Mucosa of stomach (tissue), 1 donor: ENCODE measurements around the gene RNF114.
"Not testable (repeated sequence)": the region's sequence is repeated elsewhere in the genome, so short reads cannot be mapped to it uniquely, and the experiment has no call there.

Source experiments
- H3K27me3 ChIP-seq: one replicate; pipeline ENCODE4 v1.7.0; 2013; ENCODE audit warnings: mild to moderate bottlenecking, low read length; ENCODE audit not compliant: control insufficient read depth, insufficient read depth
- H3K36me3 ChIP-seq: one replicate; pipeline ENCODE4 v1.7.0; 2013; ENCODE audit warnings: low read length; ENCODE audit not compliant: control insufficient read depth, insufficient read depth
- H3K4me1 ChIP-seq: one replicate; pipeline ENCODE4 v1.7.0; 2013; ENCODE audit warnings: mild to moderate bottlenecking, low read length; ENCODE audit not compliant: control insufficient read depth, insufficient read depth
- H3K4me3 ChIP-seq: one replicate; pipeline ENCODE4 v1.7.0; 2013; ENCODE audit warnings: low read length
- H3K9ac ChIP-seq: one replicate; pipeline ENCODE4 v1.7.0; 2013; ENCODE audit warnings: mild to moderate bottlenecking, low read length, moderate library complexity
- H3K9me3 ChIP-seq: one replicate; pipeline ENCODE4 v1.7.0; 2013; ENCODE audit warnings: mild to moderate bottlenecking, low read length, moderate library complexity; ENCODE audit not compliant: control insufficient read depth
- donor health status: Pancreatic carcinoma.

Gene RNF114

DNA sequence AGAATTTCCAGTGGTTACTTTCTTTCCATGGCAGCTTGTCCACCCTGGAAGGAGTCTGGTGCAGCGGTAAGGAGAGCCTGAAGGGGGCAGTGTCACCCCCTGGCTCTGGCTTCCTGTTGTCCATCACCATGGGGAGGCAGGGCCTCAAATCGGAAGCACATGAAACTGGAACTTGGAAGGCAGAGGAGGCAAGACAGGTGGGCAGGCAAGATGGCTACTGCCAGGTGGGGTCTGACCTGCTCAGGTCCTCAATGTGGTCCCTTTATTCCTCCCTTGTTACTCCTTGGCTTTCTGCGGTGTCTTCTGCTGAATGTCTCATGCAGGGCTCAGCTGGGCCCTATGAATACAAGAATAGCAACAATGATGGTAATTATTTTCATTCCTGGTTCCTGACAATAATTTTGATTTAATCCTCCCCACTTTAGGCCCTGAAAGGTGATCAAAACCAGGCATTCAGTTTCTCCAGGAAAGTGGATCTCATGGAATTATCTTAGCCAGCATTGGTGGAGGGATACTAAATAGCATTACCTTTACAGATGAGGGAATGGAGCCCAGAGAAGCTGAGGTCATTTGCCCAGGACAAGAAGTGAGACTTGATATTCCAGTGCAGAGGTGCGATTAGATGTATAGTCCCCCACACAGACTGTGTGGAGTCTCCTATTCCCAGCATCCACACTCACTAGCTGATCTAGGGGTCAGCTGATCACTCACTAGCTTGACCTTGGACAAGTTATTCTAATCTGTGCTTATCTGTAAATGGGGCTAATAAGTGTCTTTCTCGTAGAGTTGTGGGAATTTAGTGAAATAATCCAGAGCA is 29.0 kb downstream of the RNF114 start:
- no peak overlapping the region for H3K4me3 ChIP-seq
- H3K36me3 ChIP-seq: no peaks in the 10 kb centered on the region
- no peaks in the 10 kb centered on the region for H3K9me3 ChIP-seq
- H3K4me1 ChIP-seq: peaks cover 14% of the 10 kb centered on the region
- no peak overlapping the region for H3K9ac ChIP-seq
- no peaks in the 10 kb centered on the region for H3K27me3 ChIP-seq

DNA sequence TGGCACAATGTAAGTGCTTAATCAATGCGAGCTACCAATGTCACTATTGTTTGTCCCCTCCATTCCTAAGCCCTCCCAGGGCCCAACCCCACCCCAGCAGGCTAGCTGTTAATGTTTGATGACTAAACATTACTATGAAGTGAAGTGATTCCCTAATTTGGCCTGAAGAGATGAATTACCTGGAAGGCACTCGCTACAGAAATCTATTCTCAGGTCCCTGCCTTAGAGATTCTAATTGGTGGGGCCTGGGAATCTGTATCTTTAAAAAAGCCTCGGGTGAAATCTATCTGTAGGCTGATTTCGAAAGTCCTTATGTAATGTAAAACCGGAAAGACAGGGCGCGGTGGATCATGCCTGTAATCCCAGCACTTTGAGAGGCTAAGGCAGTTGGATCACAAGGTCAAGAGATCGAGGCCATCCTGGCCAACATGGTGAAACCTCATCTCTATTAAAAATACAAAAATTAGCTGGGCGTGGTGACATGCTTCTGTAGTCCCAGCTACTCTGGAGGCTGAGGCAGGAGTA is 29.6 kb downstream of the RNF114 start:
- Histone ChIP-seq H3K36me3 (no peaks in the 10 kb centered on the region), H3K4me1 (peaks cover 17% of the 10 kb centered on the region), H3K9ac (no peak overlapping the region), H3K9me3 (no peaks in the 10 kb centered on the region), H3K4me3 (no peak overlapping the region), H3K27me3 (no peaks in the 10 kb centered on the region)

DNA sequence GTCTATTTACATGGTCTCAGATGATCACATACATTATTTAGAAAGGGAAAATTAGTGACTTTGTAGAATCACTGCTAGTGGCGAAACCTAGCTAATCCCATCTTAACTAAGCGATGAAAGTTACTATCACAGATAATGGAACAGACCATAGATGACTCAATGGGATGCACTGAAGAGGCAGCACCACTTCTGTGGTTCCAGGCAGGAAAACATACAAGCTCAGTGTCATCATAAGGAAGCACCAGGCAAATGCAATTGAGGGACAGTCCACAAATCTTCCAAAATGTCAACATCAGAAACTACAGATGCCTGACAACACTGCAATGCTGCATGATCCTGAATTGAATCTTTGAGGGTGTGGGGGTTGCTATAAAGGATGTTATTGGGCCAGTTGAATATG is 30.7 kb downstream of the RNF114 start:
- Histone ChIP-seq H3K4me1 (peaks cover 17% of the 10 kb centered on the region), H3K36me3 (no peaks in the 10 kb centered on the region), H3K9me3 (no peaks in the 10 kb centered on the region), H3K27me3 (no peaks in the 10 kb centered on the region), H3K9ac (no peak overlapping the region), H3K4me3 (no peak overlapping the region)

DNA sequence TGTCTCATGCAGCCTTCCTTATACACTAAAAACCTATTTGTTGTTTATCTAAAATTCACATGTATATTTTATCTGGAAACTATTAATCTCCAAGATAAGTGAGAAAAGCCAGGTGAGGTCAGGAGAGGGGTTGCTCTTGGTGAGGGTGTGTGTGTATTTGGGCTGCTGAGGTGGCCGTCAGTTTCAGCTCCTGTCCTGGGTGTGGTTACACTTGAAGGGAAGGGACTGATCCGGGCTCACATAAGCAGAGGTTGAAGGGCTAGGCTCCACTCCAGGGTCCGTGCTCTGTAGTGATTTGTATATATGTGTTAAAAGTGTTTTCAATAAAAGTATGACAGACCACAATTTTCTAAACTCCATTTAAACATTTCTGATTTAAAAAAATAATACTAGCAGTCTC is 33.0 kb downstream of the RNF114 start:
- Histone ChIP-seq H3K36me3 (no peaks in the 10 kb centered on the region), H3K4me3 (no peak overlapping the region), H3K9ac (no peak overlapping the region), H3K4me1 (peaks cover 17% of the 10 kb centered on the region), H3K9me3 (no peaks in the 10 kb centered on the region), H3K27me3 (no peaks in the 10 kb centered on the region)

DNA sequence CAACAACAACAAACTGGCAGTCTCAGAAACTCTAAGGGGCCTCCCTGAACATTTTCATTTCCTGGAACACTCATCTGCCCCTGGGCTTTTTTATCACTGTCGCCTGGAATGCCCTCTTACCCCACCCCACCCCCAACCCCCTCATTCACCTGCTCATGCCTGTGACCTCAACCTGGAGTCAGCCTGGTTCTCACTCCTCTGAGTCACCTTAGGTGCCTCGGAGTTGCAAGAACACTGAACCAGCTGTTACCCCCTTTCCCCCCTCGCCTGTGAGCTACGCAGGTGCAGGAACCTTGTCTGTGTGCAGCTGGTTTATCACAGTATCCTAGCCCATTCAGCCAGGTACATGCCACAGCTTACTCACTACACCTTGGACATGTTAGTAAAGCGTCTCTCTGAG is 33.7 kb downstream of the RNF114 start:
- Histone ChIP-seq H3K4me1 (peaks cover 17% of the 10 kb centered on the region), H3K9ac (no peak overlapping the region), H3K36me3 (no peaks in the 10 kb centered on the region), H3K4me3 (no peak overlapping the region), H3K27me3 (no peaks in the 10 kb centered on the region), H3K9me3 (no peaks in the 10 kb centered on the region)

DNA sequence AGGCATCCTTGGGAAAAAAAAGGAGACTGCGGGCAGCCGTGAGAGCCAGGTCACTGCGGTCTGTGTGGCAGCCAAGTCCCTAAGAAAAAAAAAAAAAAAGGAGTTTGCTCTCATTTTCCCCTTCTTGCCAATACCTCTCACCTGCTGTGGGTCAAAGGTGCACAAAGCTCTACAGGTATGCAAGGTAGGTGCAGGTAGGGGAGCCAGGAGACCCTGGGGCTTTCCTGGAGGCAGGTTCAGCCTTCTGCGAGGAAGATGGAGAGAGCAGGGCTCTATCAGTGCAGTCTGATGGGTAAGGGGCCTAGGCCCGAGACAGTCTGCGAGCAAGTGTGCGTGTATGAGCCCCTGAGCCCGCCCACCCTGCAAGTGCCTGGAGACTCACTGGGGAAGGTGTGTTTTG is 34.3 kb downstream of the RNF114 start:
- Histone ChIP-seq H3K36me3 (no peaks in the 10 kb centered on the region), H3K9ac (no peak overlapping the region), H3K27me3 (no peaks in the 10 kb centered on the region), H3K4me1 (peaks cover 17% of the 10 kb centered on the region), H3K9me3 (no peaks in the 10 kb centered on the region), H3K4me3 (no peak overlapping the region)

DNA sequence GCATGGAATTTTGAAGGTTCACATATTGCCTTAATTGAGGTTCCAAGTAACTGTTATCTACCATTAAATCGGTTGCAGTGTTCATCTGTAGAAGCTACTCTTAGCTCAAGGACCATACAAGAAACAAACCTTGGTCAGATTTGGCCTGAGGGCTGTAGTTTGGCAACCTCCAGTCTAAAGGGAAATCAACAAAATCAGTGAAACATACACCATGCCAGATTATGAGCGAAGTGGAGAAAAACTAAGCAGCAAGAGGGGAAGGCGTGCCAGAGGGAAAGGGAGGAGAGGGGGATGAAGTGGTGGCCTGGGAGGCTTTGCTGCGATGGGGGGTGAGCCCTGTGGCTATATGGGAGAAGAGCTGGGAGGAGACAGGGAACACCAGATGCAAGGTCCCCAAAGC is 37.8 kb downstream of the RNF114 start:
- Histone ChIP-seq H3K36me3 (no peaks in the 10 kb centered on the region), H3K4me3 (no peak overlapping the region), H3K27me3 (peaks cover 3% of the 10 kb centered on the region), H3K4me1 (peaks cover 27% of the 10 kb centered on the region), H3K9ac (no peak overlapping the region), H3K9me3 (no peaks in the 10 kb centered on the region)

DNA sequence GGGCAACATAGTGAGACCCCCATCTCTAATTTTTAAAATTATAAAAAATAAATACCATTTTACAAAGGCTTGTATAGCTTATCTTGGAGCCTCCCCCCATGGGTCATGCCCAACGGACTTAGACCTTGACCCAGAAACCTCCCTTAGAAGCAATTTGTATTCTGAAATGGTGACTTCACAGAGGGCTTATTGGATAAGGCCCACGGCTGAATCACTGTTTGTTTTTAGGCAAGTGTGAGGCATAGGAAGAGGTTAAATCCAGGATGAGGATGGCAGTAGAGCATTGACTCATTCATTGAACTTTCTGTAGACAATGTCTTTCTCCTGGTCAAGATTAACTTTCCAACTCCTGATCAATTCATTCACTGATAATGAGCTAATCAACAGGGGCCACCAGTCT is 40.3 kb downstream of the RNF114 start:
- H3K36me3 ChIP-seq: no peaks in the 10 kb centered on the region
- H3K4me3 ChIP-seq: no peak overlapping the region
- H3K9me3 ChIP-seq: no peaks in the 10 kb centered on the region
- peaks cover 11% of the 10 kb centered on the region for H3K27me3 ChIP-seq
- H3K4me1 ChIP-seq: peaks cover 21% of the 10 kb centered on the region
- no peak overlapping the region for H3K9ac ChIP-seq

DNA sequence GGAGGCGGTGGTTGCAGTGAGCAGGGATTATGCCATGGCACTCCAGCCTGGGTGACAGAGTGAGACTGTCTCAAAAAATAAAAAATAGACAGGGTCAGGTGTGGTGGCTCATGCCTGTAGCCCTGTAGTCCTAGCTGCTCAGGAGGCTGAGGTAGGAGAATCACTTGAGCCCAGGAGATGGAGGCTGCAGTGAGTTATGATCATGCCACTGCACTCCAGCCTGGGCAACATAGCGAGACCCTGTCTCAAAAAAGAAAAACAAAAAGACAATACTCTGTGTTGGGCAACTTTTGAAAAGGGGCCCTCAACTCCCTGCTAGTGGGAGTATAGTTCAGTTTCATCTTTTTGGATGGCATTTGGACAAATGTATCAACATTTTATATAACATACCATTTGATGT is 41.5 kb downstream of the RNF114 start:
- Histone ChIP-seq H3K27me3 (peaks cover 11% of the 10 kb centered on the region), H3K4me1 (peaks cover 30% of the 10 kb centered on the region)
- not testable (repeated sequence) for H3K36me3 ChIP-seq, H3K9ac ChIP-seq, H3K9me3 ChIP-seq, H3K4me3 ChIP-seq

DNA sequence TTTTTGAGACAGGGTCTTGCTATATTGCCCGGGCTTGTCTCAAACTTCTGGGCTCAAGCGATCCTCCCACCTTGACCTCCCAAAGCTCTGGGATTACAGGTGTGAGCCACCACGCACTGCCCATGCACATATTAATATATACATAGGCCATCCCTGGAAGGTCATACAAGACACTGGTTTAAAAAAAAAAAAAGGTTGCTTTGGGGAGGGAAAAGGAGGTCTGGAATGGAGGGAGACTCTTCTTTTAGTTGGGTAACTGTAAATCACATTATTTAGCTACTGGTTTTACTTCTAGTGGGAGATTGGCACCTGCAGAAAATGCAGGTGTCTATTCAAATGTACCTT is 42.5 kb downstream of the RNF114 start:
- Histone ChIP-seq H3K36me3 (no peaks in the 10 kb centered on the region), H3K4me3 (no peak overlapping the region), H3K9me3 (no peaks in the 10 kb centered on the region), H3K9ac (peak overlapping the region; percentile 37), H3K4me1 (peaks cover 38% of the 10 kb centered on the region), H3K27me3 (peaks cover 11% of the 10 kb centered on the region)

DNA sequence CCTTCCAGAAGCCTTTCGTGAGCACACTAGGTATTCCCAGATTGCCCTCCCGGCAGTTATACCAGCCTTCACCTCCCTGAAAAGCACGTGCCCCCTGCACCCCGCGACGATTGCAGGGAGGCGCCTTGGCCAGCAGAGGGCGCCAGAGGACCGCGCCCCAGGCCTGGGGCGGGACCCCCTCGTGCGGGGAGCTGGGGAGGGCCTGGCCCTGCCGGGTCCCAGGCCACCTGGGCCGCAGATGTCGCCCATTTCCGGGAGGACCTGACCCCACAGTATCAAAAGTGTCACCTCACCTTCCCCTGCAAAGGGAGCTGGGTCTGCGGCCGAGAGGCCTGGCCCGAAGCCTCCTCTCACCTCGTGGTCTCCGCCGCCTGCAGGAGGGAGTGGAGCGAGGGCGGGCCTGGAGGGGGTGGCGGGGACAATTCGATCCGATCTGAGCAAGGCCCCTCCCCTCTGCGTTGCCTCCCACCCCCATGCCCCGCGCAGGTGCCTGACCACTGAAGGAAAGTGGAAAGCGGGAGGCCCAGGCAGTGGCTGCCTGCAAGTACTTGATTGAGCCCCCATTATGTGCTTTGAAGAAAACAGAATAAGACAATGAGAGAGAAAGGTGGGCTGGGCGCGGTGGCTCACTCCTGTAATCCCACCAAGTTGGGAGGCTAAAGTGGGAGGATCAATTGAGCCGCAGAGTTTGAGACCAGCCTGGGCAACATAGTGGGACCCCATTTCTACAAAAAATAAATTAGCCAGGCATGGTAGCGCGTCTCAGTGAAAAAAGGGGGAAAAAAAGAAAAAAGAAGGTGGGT is 43.0 kb downstream of the RNF114 start:
- peaks cover 11% of the 10 kb centered on the region for H3K27me3 ChIP-seq
- no peaks in the 10 kb centered on the region for H3K36me3 ChIP-seq
- H3K9ac ChIP-seq: peak overlapping the region; percentile 37
- H3K4me1 ChIP-seq: peaks cover 39% of the 10 kb centered on the region
- H3K9me3 ChIP-seq: no peaks in the 10 kb centered on the region
- peak overlapping the region; percentile 8 for H3K4me3 ChIP-seq
